Mesenchymal stem cell (in vitro differentiated cells and primary cell): Measurements from ENCODE around the gene WDFY2.
A peak's percentile ranks its signal among the peaks of the same experiment; 100 is the strongest.

Source experiments
- DNase-seq: peaks from one replicate; pipeline ENCODE4 v3.0.0-alpha.2; 2013
- H2AFZ ChIP-seq: one replicate; pipeline ENCODE4 v1.6.1; 2013; ENCODE audit warnings: low read depth, mild to moderate bottlenecking, control low read depth, inconsistent platforms, low read length, moderate library complexity
- H2AK5ac ChIP-seq: 2 replicates; pipeline ENCODE4 v1.6.1; 2013; ENCODE audit warnings: low read length, moderate library complexity, mild to moderate bottlenecking, inconsistent platforms; ENCODE audit not compliant: severe bottlenecking
- H2BK120ac ChIP-seq: one replicate; pipeline ENCODE4 v1.6.1; 2013; ENCODE audit warnings: low read depth, mild to moderate bottlenecking, inconsistent platforms, low read length, moderate library complexity
- H2BK12ac ChIP-seq, 2 experiments: one replicate each; pipeline ENCODE4 v1.6.1; 2013; ENCODE audit warnings: inconsistent platforms in 2 of 2, low read length in 2 of 2, mild to moderate bottlenecking in 2 of 2, moderate library complexity in 2 of 2, control low read depth in 1 of 2
- H2BK15ac ChIP-seq: one replicate; pipeline ENCODE4 v1.6.1; 2013; ENCODE audit warnings: mild to moderate bottlenecking, low read depth, inconsistent platforms; ENCODE audit not compliant: poor library complexity, severe bottlenecking
- H2BK5ac ChIP-seq: 2 replicates; pipeline ENCODE4 v1.6.1; 2013; ENCODE audit warnings: low read depth, mild to moderate bottlenecking, low read length, control low read depth, inconsistent platforms; ENCODE audit not compliant: poor library complexity, severe bottlenecking
- H3K14ac ChIP-seq, 2 experiments: one replicate each; pipeline ENCODE4 v1.6.1; 2013; ENCODE audit warnings: inconsistent platforms in 2 of 2, low read length in 2 of 2, control low read depth in 1 of 2, mild to moderate bottlenecking in 1 of 2, moderate library complexity in 1 of 2
- H3K18ac ChIP-seq, 2 experiments: one replicate each; pipeline ENCODE4 v1.6.1; 2013; ENCODE audit warnings: inconsistent platforms in 2 of 2, low read length in 2 of 2, control low read depth in 1 of 2, low read depth in 1 of 2, mild to moderate bottlenecking in 1 of 2
- H3K23ac ChIP-seq, 2 experiments: one replicate each; pipeline ENCODE4 v1.6.1; 2013; ENCODE audit warnings: inconsistent platforms in 2 of 2, low read length in 2 of 2, mild to moderate bottlenecking in 2 of 2, moderate library complexity in 2 of 2, control low read depth in 1 of 2
- H3K27ac ChIP-seq: 2 replicates; pipeline ENCODE4 v1.5.1; 2013; ENCODE audit warnings: mild to moderate bottlenecking, moderate library complexity, low read length, control low read depth, inconsistent platforms; ENCODE audit not compliant: poor library complexity, severe bottlenecking
- H3K27me3 ChIP-seq, 2 experiments: 2 replicates each; pipeline versions ENCODE4 v1.6.1 to v1.7.0; 2013; ENCODE audit warnings: low read length in 2 of 2, mild to moderate bottlenecking in 2 of 2, moderate library complexity in 2 of 2, control low read depth in 1 of 2, inconsistent platforms in 1 of 2; ENCODE audit not compliant: control insufficient read depth in 1 of 2, insufficient read depth in 1 of 2
- H3K36me3 ChIP-seq, 2 experiments: 2 replicates each; pipeline versions ENCODE4 v1.6.1 to v1.7.0; 2013; ENCODE audit warnings: low read length in 2 of 2, control low read depth in 1 of 2, inconsistent platforms in 1 of 2, low read depth in 1 of 2, mild to moderate bottlenecking in 1 of 2; ENCODE audit not compliant: insufficient read depth in 2 of 2, control insufficient read depth in 1 of 2
- H3K4ac ChIP-seq, 2 experiments: one replicate each; pipeline ENCODE4 v1.6.1; 2013; ENCODE audit warnings: inconsistent platforms in 2 of 2, low read length in 2 of 2, mild to moderate bottlenecking in 2 of 2, moderate library complexity in 2 of 2, control low read depth in 1 of 2, low read depth in 1 of 2
- H3K4me1 ChIP-seq: 2 replicates; pipeline ENCODE4 v1.6.1; 2013; ENCODE audit warnings: low read depth, low read length, control low read depth; ENCODE audit not compliant: control insufficient read depth, insufficient read depth
- H3K4me2 ChIP-seq: 2 replicates; pipeline ENCODE4 v1.6.1; 2013; ENCODE audit warnings: low read length, mild to moderate bottlenecking, inconsistent platforms; ENCODE audit not compliant: poor library complexity, severe bottlenecking
- H3K4me3 ChIP-seq, 2 experiments: 2 replicates each; pipeline versions ENCODE4 v1.5.1 to v1.7.0; 2013; ENCODE audit warnings: low read length in 2 of 2, mild to moderate bottlenecking in 2 of 2, control low read depth in 1 of 2, low read depth in 1 of 2; ENCODE audit not compliant: insufficient read depth in 1 of 2
- H3K79me1 ChIP-seq: replicated peaks from 2 replicates; pipeline ENCODE4 v1.6.1; 2013; ENCODE audit warnings: mild to moderate bottlenecking, control low read depth, low read length, inconsistent platforms; ENCODE audit not compliant: poor library complexity, severe bottlenecking
- H3K9ac ChIP-seq: 2 replicates; pipeline ENCODE4 v1.7.0; 2013; ENCODE audit warnings: mild to moderate bottlenecking, low read length, moderate library complexity
- H3K9me3 ChIP-seq: 2 replicates; pipeline ENCODE4 v1.7.0; 2013; ENCODE audit warnings: mild to moderate bottlenecking, low read length; ENCODE audit not compliant: control insufficient read depth
- H4K8ac ChIP-seq: one replicate; pipeline ENCODE4 v1.6.1; 2013; ENCODE audit warnings: inconsistent platforms, mild to moderate bottlenecking, low read length, moderate library complexity
- H4K91ac ChIP-seq: one replicate; pipeline ENCODE4 v1.6.1; 2013; ENCODE audit warnings: mild to moderate bottlenecking, low read length, inconsistent platforms
- WGBS: methylation state at CpG from one replicate; pipeline ENCODE4 v1.1.7; 2013; ENCODE audit warnings: mixed read lengths; 5-methylcytosine and 5-hydroxymethylcytosine counted together

Gene WDFY2

DNA sequence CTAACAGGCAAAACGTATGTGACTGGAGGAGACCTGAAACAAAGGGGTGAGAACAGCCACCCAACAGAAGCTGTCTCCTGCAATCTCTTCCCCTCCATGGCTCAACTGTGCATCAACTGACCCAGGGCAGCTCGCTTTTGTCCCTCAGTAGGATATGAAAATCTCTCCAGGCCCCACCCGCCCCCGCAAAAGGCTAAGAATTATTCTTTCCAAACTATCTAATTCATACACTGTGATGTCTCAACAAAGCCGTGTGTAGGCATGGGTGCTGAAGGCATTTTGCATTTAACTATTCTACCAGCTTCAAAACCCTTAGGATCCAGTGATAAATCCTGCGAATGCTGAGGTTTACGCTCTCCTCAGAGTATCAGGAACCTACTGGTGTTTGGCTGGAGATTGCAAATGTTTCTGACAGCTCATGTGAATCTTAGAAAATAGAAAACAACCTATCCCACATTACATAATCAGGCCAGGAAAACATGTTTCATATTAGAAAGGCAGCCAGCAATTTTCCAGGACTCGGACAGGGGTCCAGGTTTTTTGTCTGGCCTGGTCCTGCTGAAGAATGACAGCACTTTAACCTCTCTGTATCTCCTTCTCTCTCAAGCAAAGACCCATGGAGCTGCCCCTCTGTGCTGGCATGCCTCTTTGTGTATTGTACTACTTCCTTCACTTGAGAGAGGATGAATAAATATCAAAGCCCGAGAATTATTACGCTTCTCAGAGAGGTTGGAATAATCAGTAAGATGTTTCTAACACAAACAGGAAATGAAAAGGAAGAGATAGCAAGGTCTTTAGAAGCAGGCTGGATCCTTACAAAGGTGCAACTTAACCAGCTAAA lies 202.4 kb downstream of the WDFY2 start:
- H3K27me3 ChIP-seq, result no peaks in the 10 kb centered on the region

DNA sequence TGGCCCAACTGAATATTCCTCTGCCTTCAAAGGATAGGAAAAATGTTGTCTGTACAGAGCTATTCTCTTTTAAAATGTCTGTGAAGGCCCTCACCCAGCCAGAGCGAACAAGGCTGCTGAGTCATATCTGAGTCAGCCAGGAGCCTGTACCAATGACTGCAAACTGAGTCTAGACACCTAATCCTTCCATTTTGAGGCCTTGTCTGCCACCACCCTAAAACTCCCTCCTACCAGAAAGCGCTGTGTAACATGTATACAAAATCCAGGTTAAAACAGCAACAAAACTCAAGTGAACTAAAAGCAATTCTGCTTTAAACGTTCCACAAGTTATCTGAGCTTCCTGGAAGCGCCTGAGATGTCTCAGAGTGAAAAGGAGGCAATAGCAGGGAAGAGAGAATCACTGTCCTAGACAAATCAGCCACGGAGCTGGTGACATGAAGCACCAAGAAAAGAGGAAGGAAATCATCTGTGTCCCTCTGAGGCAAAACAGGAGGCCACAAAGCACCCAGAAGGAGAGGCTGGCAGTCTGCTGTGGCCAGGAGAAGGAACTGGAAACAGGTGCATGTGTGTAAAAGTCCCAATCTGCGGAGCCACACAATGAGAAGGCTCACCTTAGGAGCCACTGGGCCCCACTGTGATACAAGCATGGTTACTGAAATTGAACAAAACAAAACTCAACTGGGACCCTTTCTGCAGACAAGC lies 209.5 kb downstream of the WDFY2 start:
- Histone ChIP-seq H2BK120ac (peak overlapping the region; percentile 15), H3K4ac (no peak overlapping the region), H3K9me3 (no peaks in the 10 kb centered on the region), H3K27ac (peak overlapping the region; percentile 27), H2AK5ac (peak overlapping the region; percentile 29), H2BK5ac (no peak overlapping the region), H3K14ac (no peak overlapping the region), H3K4me2 (no peak overlapping the region), H3K4me3 (no peak overlapping the region), H3K23ac (no peak overlapping the region), H3K79me1 (no peaks in the 10 kb centered on the region), H2AFZ (no peak overlapping the region), H3K27me3 (no peaks in the 10 kb centered on the region), H3K4me1 (peaks cover 10% of the 10 kb centered on the region), H3K18ac (peak overlapping the region in 1 of 2 experiments; percentile 30), H4K91ac (no peak overlapping the region), H2BK15ac (no peak overlapping the region), H3K36me3 (peaks cover under 1 to 2% of the 10 kb centered on the region in 2 experiments), H3K9ac (peak overlapping the region; percentile 4), H4K8ac (peak overlapping the region; percentile 61), H2BK12ac (peak overlapping the region; percentile 44 to 70)
- WGBS, result 68% methylated on average over 5 of the region's 6 CpGs
- peak; percentile 85 for DNase-seq

More for the DNA sequence above, 202.4 kb downstream of the WDFY2 start:
- no peak overlapping the region for H2BK12ac ChIP-seq
- H3K9me3 ChIP-seq, result no peaks in the 10 kb centered on the region
- H3K36me3 ChIP-seq, result no peaks in the 10 kb centered on the region
- H3K4me3 ChIP-seq, result peak overlapping the region in 1 of 2 experiments; percentile 39
- H3K14ac ChIP-seq, result no peak overlapping the region
- no peaks in the 10 kb centered on the region for H3K79me1 ChIP-seq
- H3K27ac ChIP-seq, result no peak overlapping the region
- H2BK120ac ChIP-seq, result no peak overlapping the region
- H4K91ac ChIP-seq, result no peak overlapping the region
- WGBS, result 84% methylated on average over 7 of the region's 10 CpGs
- no peak overlapping the region for H3K4ac ChIP-seq
- DNase-seq, result no peak
- no peak overlapping the region for H3K4me2 ChIP-seq
- H3K4me1 ChIP-seq, result peaks cover 1% of the 10 kb centered on the region
- no peak overlapping the region for H3K18ac ChIP-seq
- no peak overlapping the region for H3K23ac ChIP-seq
- H3K9ac ChIP-seq, result peak overlapping the region; percentile 28
- no peak overlapping the region for H2AFZ ChIP-seq
- H4K8ac ChIP-seq, result no peak overlapping the region
- H2BK5ac ChIP-seq, result no peak overlapping the region
- no peak overlapping the region for H2BK15ac ChIP-seq
- no peak overlapping the region for H2AK5ac ChIP-seq

DNA sequence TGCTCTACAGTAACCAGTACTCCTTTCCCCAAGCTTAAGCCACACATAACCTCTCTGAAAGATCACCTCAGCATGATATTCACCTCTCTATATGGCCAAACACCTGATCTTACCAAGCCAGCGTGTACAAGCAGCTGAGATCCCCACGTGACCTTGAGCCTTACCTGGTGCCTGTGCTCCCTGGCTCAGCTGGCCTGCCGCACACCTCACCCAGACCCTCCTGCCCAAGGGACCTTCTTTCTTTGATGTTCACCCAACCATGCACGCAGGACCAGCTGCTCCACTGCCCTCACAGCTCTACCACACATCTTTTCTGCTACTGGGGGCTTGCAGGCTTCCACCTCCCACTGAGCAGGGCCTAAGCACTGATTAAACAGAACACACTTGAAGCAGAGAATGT lies 210.7 kb downstream of the WDFY2 start:
- Histone ChIP-seq H3K27me3 (peaks cover 0 to 4% of the 10 kb centered on the region in 2 experiments), H3K14ac (no peak overlapping the region), H2BK5ac (no peak overlapping the region), H3K36me3 (peaks cover 2 to 4% of the 10 kb centered on the region in 2 experiments), H2BK15ac (no peak overlapping the region), H2BK120ac (no peak overlapping the region), H2BK12ac (no peak overlapping the region), H2AK5ac (no peak overlapping the region), H3K4ac (no peak overlapping the region), H3K18ac (no peak overlapping the region), H3K4me1 (peaks cover 10% of the 10 kb centered on the region), H3K27ac (no peak overlapping the region), H3K9ac (no peak overlapping the region), H3K79me1 (no peaks in the 10 kb centered on the region), H4K8ac (no peak overlapping the region), H3K4me2 (no peak overlapping the region), H3K23ac (no peak overlapping the region), H3K9me3 (no peaks in the 10 kb centered on the region), H4K91ac (no peak overlapping the region), H3K4me3 (no peak overlapping the region), H2AFZ (no peak overlapping the region)
- 71% methylated on average over 4 of the region's 4 CpGs for WGBS
- no peak for DNase-seq

DNA sequence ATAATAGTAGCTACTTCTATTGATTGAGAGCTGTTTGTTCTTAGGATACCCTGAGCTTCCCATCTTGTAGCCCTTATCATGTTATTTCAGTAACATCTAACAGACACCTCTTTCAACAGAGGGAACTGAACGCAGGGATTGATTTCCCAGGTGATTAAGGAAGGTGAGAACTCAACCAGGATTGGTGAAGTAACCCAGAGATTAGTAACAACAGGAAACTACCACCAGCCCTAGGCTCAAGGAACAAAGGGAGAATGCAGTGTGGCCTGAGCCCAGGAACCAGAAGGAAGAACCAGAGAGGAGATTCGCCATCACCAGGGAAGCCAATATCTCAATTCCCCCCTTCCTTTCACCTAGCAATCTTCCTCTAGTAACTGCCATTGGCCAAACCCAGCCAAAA lies 211.2 kb downstream of the WDFY2 start:
- H3K4me2 ChIP-seq, result no peak overlapping the region
- peaks cover 10% of the 10 kb centered on the region for H3K4me1 ChIP-seq
- H2BK5ac ChIP-seq, result no peak overlapping the region
- no peak overlapping the region for H3K23ac ChIP-seq
- H3K27ac ChIP-seq, result no peak overlapping the region
- H2AFZ ChIP-seq, result no peak overlapping the region
- peaks cover 0 to 4% of the 10 kb centered on the region in 2 experiments for H3K27me3 ChIP-seq
- peaks cover 2 to 4% of the 10 kb centered on the region in 2 experiments for H3K36me3 ChIP-seq
- no peaks in the 10 kb centered on the region for H3K9me3 ChIP-seq
- H3K4ac ChIP-seq, result no peak overlapping the region
- DNase-seq, result no peak
- H2AK5ac ChIP-seq, result no peak overlapping the region
- no peak overlapping the region for H2BK120ac ChIP-seq
- H4K91ac ChIP-seq, result no peak overlapping the region
- no peak overlapping the region for H3K9ac ChIP-seq
- no peak overlapping the region for H2BK12ac ChIP-seq
- no peak overlapping the region for H2BK15ac ChIP-seq
- no peak overlapping the region for H4K8ac ChIP-seq
- no peaks in the 10 kb centered on the region for H3K79me1 ChIP-seq
- H3K4me3 ChIP-seq, result no peak overlapping the region
- H3K14ac ChIP-seq, result no peak overlapping the region
- 100% methylated on average over 1 of the region's 2 CpGs for WGBS
- no peak overlapping the region for H3K18ac ChIP-seq
